SH-SY5Y (cell line): ENCODE measurements around the gene PPARG.

Experiments
- GATA2 ChIP-seq: IDR thresholded peaks from 2 replicates; pipeline ENCODE4 v1.6.1; 2011; ENCODE audit warnings: mild to moderate bottlenecking, low read depth, low read length
- GATA3 ChIP-seq: IDR thresholded peaks from 2 replicates; pipeline ENCODE4 v1.6.1; 2011; ENCODE audit warnings: low read depth, mild to moderate bottlenecking, low read length, moderate library complexity

DNA sequence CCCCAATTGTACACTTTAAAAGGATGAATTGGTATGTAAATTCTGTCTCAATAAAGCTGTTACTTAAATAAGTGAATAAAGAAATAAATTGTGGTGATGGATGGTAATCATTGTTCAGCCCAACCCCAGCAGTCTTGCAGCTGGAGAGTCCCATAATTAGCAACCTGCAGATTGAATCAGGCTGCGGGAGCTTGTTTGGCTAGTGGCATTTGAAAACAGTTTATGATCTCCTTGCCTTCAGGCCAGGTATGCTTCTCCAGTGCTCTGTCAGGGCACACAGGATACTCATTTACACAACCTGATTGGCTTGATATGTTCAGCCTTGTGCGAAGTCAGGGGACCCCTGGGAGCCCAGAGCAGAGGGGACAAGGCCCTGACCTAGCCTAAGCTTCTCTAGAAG, 178.9 kb downstream of the PPARG start:
- TF ChIP-seq GATA3 (no peak), GATA2 (no peak)
